ENCODE results near the gene CDCA4. TPM values are rescaled to one million over a fixed set of nuclear protein-coding genes. Genes with fewer than 3 reads are reported as not detected.

CDCA4 gene
- total and polyA plus RNA-seq, 10 of the 15 experiments (the other 5 are each of a cell fraction or from before 2014, with no cell fraction given), result 10.4 to 64.0 (median 52.1) TPM

- TF ChIP-seq KLF5 (IDR thresholded peaks at IDR 0.05; ENCODE audit: partially characterized antibody) (no peak), ZNF274 (IDR thresholded peaks at IDR 0.05; ENCODE audit: insufficient read depth, insufficient read length) (no peak), TBL1XR1 (IDR thresholded peaks at IDR 0.05; ENCODE audit: low read depth, low read length) (no peak), IRF4 (IDR thresholded peaks at IDR 0.05; ENCODE audit: low read depth, low read length) (peak; percentile 84), ETV6 (conservative IDR thresholded peaks at IDR 0.05 in 1 of 2, IDR thresholded peaks at IDR 0.05 in 1 of 2; ENCODE audit: borderline replicate concordance in 1 of 2, low read depth in 1 of 2) (peak in 1 of 2 experiments; percentile 98; a peak in 2 of 4 replicates), BCL3 (IDR thresholded peaks at IDR 0.05; ENCODE audit: borderline replicate concordance, insufficient read depth, low read depth, low read length, poor library complexity, severe bottlenecking) (peak; percentile 41), BHLHE40 (IDR thresholded peaks at IDR 0.05; ENCODE audit: borderline replicate concordance in 1 of 2, low read depth in 2 of 2, low read length in 1 of 2) (peak; percentile 16 to 27; a peak in 1 of 4 replicates), FOS (IDR thresholded peaks at IDR 0.05; ENCODE audit: borderline replicate concordance, extremely low read depth, insufficient read length) (no peak), LARP7 (IDR thresholded peaks at IDR 0.05) (no peak), MLLT1 (IDR thresholded peaks at IDR 0.05) (no peak), STAT1 (conservative IDR thresholded peaks at IDR 0.05) (no peak), SRF (IDR thresholded peaks at IDR 0.05; ENCODE audit: low read depth in 2 of 2, low read length in 2 of 2) (no peak), CREM (IDR thresholded peaks at IDR 0.05; ENCODE audit: low read depth) (peak; percentile 64; the same call in 1 of the 2 replicates), CHD2 (IDR thresholded peaks at IDR 0.05; ENCODE audit: borderline replicate concordance, low read depth, low read length) (no peak), PML (IDR thresholded peaks at IDR 0.05; ENCODE audit: low read length) (peak; percentile 46; the same call in 1 of the 2 replicates), MYC (IDR thresholded peaks at IDR 0.05; ENCODE audit: insufficient read depth, insufficient read length, insufficient replicate concordance, low read length, severe bottlenecking) (no peak), CBX5 (IDR thresholded peaks at IDR 0.05; ENCODE audit: low read depth) (0 out of 2 replicates have a peak, but pooled peaks have one; percentile 89), CEBPB (IDR thresholded peaks at IDR 0.05; ENCODE audit: borderline replicate concordance in 1 of 2, low read depth in 2 of 2, low read length in 2 of 2) (no peak), JUNB (IDR thresholded peaks at IDR 0.05) (peak; percentile 95), ZNF592 (IDR thresholded peaks at IDR 0.05) (no peak), MAX (IDR thresholded peaks at IDR 0.05; ENCODE audit: low read depth, low read length) (no peak), RUNX3 (IDR thresholded peaks at IDR 0.05; ENCODE audit: low read length) (peak; percentile 72), NFXL1 (IDR thresholded peaks at IDR 0.05; ENCODE audit: borderline replicate concordance) (no peak)
Observed at GRCh38 chr14:105026033-105026785, 5.3 kb upstream of the CDCA4 start (continued).

All from GM12878 (cell line).